Fibroblast of villous mesenchyme (primary cell): ENCODE measurements around the gene SLX9. TPM values are rescaled to one million over a fixed set of nuclear protein-coding genes. Genes with fewer than 3 reads are reported as not detected.
A peak's percentile ranks its signal among the peaks of the same experiment; 100 is the strongest.

Experiments used
- DNase-seq: peaks from one replicate; pipeline ENCODE4 v3.0.0-alpha.2; 2010; ENCODE audit warnings: low read depth
- H3K4me3 ChIP-seq: 2 replicates; pipeline ENCODE4 v1.5.1; 2011; ENCODE audit warnings: low read depth, mild to moderate bottlenecking, low read length
- CTCF ChIP-seq: IDR thresholded peaks from 2 replicates; pipeline ENCODE4 v1.5.1; 2012; ENCODE audit warnings: low read depth, mild to moderate bottlenecking, low read length; ENCODE audit not compliant: insufficient read depth
- total RNA-seq: library from RNA; depleted of rRNA; stranded (reverse); fragments of >200 nt; gene quantifications from 2 replicates; pipeline ENCODE4 v1.2.3, GENCODE V29; 2012

SLX9 gene
- 12.1 and 16.4 TPM in 2 replicates for total RNA-seq

- H3K4me3 ChIP-seq = peak within 1 kb of the TSS; percentile 91
- TF ChIP-seq CTCF = no peak
- peak; percentile 78 for DNase-seq
Measured at GRCh38 chr21:44939532-44940115, at the start of gene SLX9. Gene SLX9 (plus strand): TSS chr21:44940029. CDS start chr21:44940058, 29 bp downstream.

GRCh38 chr21:44890338-44890931 is 49.4 kb upstream of the SLX9 start:
- DNase-seq = no peak
- H3K4me3 ChIP-seq = no peak overlapping the region
- TF ChIP-seq CTCF = no peak

GRCh38 chr21:44890961-44891541 is 48.8 kb upstream of the SLX9 start:
- no peak for DNase-seq
- TF ChIP-seq CTCF = no peak
- no peak overlapping the region for H3K4me3 ChIP-seq

- H3K4me3 ChIP-seq = no peak overlapping the region
- no peak for TF ChIP-seq CTCF
- no peak for DNase-seq
Measured at GRCh38 chr21:44891631-44892031, 48.2 kb upstream of the SLX9 start.

GRCh38 chr21:44892095-44892494 is 47.7 kb upstream of the SLX9 start:
- no peak for TF ChIP-seq CTCF
- no peak for DNase-seq
- H3K4me3 ChIP-seq = no peak overlapping the region

GRCh38 chr21:44892536-44893277 is 47.1 kb upstream of the SLX9 start:
- DNase-seq = peak; percentile 53
- TF ChIP-seq CTCF = peak; percentile 94
- no peak overlapping the region for H3K4me3 ChIP-seq
